NCI-H446 (cell line): ENCODE measurements around the gene TCHP.
A peak's percentile ranks its signal among the peaks of the same experiment; 100 is the strongest.
"Not testable (repeated sequence)": the region's sequence is repeated elsewhere in the genome, so short reads cannot be mapped to it uniquely, and the experiment has no call there.

Experiments
- DNase-seq, 2 experiments: peaks; one replicate each; lab custom pipeline; 2025; lab: John Stamatoyannopoulos, UW

The TCHP gene

DNA sequence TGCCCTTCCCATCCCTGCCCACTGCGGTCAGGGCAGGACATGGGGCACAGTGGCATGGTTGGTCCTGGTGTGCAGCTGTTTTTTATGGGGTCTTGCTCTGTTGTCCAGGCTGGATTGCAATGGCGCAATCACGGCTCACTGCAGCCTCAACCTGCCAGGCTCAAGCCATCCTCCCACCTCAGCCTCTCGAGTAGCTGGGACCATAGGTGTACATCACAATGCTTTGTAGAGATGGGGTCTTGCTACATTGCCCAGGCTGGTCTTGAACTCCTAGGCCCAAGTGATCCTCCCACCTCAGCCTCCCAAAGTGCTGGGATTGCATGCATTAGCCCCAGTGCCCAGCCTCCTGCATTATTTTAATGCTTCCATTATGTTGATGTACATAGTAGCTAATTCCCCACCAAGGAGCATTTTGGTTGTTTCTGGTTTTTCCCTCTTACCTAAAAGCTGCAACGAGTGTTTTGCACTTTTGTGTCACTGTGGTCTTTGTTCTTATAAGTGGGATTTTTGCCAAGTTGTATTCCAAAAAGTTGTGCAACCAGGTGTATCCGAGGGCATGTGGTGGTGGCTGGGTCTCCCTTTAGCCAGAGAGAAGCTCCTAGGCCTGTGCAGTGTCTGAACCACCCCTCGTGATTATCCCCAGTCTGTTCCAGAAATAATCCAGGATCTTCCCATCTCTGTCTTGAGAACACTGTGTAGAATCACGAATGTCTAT, 10.3 kb downstream of the TCHP start:
- DNase-seq: no peak

DNA sequence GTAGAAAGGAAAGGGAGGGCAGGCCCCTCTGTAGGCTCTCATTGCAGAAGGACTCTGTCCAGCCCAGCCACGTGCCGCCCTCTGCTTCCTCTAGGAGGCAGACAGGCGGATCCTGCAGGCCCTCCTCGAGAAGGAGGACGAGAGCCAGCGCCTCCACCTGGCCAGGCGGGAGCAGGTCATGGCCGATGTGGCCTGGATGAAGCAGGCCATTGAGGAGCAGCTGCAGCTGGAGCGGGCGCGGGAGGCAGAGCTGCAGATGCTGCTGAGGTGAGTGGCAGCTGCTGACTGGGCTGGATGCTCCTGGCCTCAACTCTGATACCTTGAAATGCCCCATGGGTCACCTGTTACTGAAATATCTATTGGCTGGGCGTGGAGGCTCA, 10.9 kb downstream of the TCHP start:
- no peak for DNase-seq

DNA sequence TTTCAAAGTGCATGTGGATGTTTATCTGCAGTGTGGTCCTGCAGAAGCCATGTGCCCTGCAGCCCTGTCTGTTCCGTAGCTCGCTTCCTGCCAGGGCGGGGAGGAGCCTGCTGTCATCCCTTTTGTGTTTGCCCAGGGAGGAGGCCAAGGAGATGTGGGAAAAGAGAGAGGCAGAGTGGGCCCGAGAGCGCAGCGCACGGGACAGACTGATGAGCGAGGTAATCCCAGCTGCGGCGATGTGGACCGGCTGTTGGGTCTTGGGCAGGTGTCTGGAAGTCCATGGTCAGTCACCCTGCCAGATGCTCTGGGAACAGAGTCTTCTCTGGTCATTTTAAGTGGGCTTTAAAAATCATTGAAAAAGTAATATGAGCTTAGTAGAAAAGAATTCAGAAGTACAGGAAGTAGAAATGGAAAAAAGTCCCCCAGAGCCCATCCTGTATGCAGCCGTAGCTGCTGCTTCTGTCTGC, 12.8 kb downstream of the TCHP start:
- no peak for DNase-seq

DNA sequence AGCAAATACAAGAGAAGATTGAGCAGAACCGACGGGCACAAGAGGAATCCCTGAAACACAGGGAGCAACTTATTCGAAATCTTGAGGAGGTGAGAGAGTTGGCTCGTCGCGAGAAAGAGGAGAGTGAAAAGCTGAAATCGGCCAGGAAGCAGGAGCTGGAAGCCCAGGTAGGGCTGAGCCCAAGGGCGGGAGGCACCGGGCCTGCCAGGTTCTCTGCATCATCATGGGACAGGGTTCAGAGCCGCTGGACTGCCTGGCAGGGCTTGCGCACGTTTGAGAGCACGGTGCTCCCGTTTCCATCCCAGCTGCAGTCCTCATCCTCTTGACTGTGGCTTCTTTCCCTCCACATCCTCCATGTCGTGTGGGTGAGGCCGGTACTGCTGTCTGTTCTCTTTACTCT, 14.4 kb downstream of the TCHP start:
- no peak for DNase-seq

DNA sequence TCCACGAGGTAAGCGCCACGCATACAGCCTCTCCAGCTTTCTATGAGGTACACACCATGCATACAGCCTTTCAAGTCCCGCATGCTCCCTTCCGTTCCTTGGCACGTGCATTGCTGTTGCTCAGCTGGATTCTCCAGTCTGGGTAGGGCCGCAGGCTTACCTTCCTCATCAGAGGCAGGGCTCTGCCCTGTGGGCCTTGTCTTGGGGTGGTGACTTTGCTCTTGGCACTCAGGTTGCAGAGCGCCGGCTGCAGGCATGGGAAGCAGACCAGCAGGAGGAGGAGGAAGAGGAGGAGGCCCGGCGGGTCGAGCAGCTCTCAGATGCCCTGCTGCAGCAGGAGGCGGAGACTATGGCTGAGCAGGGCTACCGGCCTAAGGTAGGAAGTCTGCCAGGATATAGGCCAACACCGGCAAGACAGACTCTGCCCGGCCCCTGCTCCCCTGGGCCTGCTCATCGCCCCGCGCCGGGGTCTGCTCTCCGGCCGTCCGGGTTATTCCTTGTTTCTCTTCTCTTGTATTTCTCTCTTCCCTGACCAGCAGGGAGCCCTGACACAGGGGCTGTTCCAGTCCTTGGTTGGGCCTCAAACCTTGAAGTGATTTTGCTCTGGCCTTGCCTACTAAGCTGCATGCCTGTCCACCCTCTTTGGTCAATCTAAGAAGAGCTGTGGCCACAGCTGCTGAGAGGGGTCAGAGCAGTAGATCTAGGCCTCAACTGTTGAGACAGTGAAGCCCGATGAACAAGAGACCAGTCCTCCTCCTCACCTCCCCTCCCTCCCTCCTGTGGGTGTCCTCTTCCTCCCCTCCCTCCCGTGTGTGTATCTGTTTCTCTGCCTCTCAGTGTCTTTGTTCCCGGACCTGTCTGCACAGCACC, 15.3 kb downstream of the TCHP start:
- no peak for DNase-seq

DNA sequence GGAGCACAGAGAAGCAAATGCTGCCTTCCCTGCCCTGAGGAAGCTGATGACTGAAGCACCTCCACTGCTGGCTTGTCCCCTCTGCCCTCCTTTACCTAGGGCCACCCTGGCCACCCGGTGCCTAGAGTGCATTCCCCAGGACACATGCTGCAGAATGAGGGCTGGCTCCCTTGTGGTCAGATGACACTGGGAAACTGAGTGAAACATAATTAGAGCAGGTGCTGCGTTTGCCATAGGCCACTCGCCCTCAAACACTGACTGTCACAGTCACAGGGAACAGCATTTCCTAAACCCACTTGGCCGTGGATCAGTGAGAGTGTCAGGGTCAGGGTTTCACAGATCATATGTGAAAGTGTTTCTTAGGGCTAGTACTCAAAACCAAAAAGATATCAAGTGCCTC, 16.0 kb downstream of the TCHP start:
- no peak for DNase-seq

DNA sequence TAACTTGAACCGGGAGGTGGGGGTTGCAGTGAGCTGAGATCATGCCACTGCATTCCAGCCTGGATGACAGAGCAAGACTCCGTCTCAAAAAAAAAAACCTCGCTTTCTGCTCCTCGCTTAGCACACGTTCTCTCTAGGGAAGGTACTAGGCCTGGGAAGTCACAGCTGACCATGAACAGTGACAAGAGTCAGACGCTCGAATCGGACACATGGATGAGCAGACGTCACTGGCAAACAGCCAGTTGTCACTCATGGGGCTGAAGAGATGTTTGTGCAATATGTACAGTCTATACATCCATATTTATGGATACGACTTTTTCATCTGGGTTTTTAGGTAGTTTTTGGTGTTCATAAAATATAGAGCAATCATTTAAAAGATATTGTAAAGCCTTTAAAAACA, 19.4 kb downstream of the TCHP start:
- no peak for DNase-seq

DNA sequence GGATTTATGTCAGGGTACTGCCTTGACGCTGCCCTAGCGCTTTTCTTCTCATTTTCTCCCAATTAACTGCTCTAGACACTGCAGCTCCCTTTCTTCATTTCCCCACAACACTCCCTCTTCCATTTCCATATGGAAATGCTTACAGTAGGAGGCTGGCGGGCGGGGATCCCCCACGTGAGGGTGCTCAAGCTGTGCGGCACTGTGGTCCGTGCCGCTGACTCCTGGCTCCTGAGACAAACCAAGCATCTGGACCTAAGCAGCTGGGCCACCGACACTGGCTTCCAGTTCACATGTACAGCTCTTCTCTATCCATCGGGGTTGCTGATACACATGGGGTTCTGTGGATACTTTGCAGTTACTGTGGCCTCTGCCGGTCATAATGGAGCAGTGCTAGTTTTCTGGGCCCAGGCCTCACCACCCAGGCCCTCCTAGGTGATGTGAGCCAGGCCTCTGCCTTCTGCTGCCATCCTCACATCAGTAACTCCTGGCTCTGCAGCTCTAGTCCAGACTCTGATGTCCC, 20.2 kb downstream of the TCHP start:
- DNase-seq: no peak

DNA sequence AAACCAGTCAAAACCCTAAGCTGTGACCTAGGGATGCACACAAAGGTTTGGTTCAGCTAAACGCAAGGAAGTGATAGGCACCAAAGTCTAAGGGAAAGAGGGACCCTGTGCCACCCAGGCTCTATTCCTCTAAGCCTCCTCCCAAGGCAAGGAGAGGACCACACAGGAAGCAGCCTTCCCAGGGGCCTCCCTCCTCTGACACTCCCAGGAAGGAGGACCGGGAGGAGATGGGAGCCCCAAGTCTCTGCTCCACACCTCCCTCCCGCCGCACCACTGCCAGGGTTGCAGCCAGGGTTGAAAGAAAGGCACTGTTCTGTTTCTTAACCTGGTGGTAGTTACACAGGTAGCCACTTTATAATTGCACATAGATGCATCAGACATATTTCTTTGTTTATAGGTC, 21.9 kb downstream of the TCHP start:
- DNase-seq: no peak

DNA sequence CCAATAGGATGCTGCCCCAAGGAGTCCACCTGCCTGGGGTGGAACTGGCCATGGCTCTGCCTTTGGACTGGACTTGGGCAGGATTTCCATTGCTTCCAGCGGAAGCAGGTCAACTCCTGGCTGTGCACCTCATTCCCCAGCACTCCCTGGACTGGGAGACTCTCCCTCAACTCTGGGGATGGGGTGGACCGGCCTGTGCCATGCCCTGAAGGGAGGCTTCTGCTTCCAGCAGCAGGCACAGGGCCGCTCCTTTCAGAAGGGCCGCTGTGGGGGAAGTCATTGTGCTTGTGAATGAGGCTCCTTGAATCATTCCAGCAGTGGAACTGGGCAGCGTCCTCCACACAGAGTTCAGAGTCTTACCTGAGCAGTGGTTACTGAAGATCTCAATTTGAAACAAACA, 23.0 kb downstream of the TCHP start:
- no peak for DNase-seq

DNA sequence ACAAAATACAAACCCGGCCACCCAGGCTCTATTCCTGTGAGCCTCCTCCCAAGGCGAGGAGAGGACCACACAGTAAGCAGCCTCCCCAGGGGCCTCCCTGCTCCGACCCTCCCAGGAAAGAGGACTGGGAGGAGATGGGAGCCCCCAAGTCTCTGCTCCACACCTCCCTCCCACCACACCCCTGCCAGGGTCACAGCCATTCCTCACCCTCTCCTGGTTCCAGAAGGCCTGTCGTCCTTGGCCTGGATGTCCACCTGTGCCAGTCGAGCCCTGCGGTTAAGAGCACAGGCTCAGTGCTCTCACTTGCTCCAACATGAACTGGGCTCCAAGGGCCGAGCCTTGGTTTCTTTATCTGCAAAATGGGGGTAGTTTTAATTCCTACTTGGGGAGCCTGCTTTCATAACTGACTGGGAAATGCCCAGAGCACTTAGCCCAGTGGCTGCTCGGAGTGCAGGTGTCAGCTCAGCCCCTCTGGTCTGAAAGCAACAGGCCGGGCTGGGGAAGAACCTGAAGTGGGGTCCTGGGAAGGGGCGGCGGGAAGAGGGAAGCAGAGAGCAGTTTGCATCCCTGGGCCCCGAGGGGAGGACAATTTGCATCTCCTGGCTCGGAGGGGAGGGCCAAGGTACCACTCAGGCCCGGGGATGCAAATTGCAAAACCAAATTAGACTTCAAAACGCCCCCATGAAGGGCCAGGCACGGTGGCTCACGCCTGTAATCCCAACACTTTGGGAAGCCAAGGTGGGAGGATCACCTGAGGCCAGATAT, 23.6 kb downstream of the TCHP start:
- DNase-seq: no peak

DNA sequence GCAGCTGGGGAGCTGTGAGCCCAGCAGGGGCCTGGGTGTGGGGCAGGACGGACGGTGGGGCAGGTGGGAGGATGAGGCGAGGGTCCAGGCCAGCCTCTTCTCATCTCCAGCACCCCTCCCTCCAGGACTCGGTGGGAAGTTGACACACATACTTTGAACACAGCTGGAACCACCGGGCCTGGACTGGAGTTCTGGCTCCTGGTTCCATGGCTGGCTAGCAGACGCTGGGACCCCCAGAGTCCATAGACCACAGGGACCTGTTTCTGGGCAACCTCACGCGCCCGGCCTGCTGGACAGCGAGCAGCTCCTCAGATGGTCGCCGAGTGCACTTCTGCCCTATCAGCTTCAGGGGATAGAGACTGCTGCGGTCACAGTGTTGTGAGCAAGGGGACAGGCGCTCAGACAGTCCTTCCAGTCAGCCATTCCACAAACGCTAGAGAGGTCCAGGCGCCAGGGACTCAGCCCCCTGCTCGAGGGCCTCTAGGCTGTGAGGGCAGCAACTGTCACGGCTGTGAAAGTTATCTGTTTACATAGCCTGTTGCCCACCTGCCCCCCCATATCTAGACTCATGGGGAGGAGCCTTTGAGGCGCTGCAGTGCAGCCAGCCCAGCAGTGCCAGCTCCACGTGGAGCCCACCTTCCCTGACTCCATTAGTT, 25.2 kb downstream of the TCHP start:
- no peak for DNase-seq

DNA sequence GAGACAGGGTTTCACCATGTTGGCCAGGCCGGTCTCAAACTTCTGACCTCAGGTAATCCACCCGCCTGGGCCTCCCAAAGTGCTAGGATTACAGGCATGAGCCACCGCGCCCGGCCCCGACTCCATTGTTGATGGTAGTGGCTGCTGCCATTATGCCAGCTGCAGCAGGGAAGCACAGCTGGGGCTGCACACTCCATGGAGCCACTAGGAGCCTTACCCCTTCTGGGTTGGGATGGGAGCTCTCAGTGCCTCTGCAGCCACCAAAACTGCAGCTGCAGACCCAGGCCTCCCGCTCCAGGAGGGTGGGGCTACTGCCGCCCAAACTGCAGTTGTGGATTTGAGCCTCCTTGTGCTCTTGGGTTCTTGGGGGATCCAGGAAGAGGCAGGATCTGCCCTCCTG, 25.9 kb downstream of the TCHP start:
- no peak for DNase-seq

DNA sequence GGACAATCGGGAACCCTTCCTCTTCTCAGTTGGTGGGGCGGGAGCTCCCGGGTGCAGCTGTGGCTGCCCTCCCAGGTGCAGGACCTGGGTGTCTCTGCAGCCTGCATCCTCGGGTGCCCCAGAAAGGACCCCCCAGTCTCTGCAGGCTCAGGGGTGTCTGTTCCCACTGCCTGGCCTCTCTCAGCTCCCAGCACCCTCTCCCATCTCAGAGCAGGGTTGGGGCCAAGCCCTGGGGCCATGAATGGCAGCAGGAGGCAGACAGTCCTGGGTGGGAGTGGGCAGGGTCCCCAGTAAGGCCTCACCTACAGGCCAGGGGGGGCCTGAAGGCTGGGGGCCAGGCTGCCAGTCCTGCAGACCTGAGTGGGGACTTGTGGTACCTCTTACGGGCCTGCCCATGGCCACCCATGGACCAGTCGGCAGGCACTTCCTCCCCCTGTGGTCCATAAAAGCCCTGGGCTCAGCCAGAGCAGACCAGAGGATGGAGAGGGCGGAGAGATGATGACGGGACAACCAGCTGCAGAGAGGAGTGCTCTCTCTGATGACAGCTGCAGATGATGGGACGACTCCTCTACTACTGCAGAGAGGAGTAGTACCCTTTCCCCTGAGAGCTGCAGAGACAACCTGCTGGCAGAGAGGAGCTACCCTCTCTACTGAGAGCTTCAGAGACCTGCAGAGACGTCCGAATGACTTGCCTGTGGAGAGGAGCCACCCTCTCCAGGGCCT, 26.6 kb downstream of the TCHP start:
- DNase-seq: no peak

DNA sequence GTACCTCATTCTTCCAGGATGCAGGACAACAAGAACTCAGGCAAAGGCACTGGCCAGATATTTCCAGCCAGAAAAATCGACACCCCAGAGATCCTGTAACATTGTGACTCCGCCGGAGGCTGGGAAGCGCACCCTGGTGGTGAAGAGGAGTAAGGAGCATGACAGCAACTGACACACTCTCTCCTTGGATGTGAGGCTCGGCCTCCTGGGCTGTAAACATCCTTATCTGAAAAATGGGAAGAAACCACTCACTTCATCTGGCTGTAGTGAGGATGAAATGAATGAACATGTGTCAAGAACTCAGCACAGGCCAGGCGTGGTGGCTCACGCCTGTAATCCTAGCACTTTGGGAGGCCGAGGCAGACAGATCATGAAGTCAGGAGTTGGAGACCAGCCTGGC, 27.5 kb downstream of the TCHP start:
- DNase-seq: peak; percentile 20 to 50

DNA sequence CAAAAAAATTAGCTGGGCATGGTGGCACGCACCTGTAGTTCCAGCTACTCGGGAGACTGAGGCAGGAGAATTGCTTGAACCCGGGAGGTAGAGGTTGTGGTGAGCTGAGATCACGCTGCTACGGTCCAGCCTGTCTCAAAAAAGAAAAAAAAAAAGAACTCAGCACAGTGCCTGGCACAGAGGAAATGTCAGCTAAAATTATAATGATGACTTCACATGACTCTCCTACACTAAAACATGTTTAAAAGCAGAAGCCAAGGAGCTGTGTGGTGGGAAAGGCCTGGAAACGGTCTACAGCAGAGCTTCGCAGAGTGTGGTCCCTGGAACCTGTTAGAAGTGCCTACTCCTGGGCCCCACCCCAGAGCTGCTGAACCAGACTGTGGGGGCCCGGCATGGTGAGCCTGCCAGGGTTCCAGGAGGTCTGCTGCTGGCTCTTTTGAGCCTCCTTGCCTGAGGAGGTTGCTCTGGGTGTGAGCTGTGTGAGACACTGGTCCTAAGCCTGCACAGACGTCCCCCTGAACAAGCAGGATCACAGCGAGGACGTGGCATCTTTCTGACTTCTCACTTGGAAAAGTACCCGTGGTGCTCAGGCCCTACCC, 28.1 kb downstream of the TCHP start:
- no peak for DNase-seq

DNA sequence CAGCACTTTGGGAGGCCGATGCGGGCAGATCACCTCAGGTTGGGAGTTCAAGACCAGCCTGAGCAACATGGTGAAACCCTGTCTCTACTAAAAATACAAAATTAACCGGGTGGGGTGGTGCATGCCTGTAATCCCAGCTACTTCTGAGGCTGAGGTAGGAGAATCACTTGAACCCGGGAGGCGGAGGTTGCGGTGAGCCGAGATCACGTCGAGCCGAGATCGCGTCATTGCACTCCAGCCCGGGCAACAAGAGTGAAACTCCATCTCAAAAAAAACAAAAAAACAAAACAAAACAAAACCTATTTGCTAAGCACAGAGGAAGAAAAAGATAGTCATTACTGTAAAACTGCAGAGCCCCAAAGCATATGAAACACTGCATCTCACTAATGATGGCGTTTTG, 29.3 kb downstream of the TCHP start:
- DNase-seq: not testable (repeated sequence)

DNA sequence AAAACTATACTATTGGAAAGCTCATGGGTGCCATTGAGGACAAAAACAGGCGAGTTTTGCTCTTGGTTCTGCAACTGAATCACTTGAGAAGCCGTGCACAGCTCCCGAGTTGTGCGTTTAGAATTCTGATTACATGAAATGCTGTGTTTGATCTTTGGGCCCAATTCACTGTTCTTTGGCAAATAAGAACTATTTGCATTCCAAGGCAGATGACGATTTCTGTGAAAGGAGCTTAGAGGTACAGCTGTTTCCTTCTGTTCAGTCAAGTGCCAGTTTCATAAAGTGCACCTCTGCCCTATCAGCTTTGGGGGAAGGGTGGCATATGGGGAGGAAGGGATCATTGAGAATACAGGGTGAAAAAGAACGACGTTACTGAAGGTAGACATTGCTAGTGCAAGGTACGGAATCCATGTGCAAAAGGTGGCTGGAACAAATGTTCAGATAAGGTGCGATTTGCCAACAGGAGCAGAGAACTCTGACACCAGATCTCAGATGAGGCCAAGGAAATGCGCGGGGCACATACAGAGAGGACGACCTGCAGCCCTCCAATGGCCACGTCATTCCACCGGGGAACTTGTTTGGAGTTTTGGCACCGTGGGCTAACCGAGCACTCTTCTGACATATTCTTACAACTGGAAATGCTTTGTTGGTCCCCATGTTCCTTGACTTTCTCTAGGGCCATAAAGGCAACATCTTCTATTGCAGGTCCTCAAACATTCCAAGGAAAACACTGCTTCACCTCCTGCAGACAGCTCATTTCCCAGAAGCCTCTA, 30.1 kb downstream of the TCHP start:
- no peak for DNase-seq

DNA sequence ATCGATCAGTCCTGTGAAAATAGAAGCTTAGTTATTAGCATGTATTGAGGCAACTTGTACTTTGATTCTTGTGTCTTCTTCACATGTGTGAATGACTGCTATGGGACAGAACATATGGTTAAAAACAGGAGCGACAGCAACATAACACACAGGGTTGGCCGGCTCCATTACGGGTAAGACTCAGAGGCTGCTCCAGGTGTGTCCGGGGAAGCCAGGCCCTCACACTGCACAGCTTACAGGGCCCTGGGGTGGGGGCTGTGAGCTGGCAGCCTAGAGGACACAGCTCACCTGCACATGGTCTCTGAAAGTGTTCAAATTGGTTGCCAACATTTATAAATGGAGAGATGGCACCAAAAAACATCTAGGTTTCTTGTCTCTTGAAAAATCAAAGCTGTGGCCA, 31.1 kb downstream of the TCHP start:
- DNase-seq: no peak

DNA sequence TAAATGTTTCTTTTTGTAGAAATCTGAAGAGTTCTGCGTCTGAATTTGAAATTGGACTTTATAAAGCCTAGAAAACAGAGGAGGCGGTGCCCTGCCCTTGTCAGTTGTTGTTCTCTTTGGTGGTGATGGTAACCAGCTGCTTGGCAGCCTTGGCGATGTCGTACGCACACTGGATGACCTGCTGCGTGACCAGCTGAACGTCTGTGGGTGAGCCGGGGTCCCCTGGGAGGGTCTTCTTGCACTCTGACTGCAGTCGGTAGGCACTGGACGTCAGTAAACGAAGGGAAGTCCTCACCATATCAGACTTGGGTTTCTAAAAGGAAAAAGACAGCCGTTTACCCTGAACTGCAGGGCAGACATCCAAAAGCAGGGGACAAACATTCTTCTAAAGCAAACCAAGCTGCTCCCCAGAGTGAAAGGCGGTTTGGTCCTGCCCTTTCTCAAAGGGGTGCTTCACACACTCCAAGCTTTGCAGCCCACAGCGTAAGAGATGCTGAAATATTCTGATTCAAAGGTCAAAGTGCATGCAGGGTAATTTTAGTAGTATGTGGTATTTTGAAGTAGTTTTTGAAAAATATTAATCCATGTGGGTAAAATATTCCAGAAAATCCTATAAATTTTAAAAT, 32.9 kb downstream of the TCHP start:
- DNase-seq: no peak
